HG03354 (cell line): ENCODE data around the gene DDX5.
"Not testable (repeated sequence)": the region's sequence is repeated elsewhere in the genome, so short reads cannot be mapped to it uniquely, and the experiment has no call there.

Experiments used
- ATAC-seq: cut with Tn5 transposase; IDR thresholded peaks from one replicate; pipeline ENCODE4 v1.9.1; 2021; ENCODE audit warnings: mild to moderate bottlenecking; ENCODE audit not compliant: unreplicated experiment, poor library complexity, severe bottlenecking

Gene DDX5

GRCh38 chr17:64496348-64496785 is 9.7 kb downstream of the DDX5 start:
- no peak for ATAC-seq

GRCh38 chr17:64495300-64495699 is 10.8 kb downstream of the DDX5 start:
- not testable (repeated sequence) for ATAC-seq

GRCh38 chr17:64494121-64494520 is 12.0 kb downstream of the DDX5 start:
- ATAC-seq, result no peak

DNA sequence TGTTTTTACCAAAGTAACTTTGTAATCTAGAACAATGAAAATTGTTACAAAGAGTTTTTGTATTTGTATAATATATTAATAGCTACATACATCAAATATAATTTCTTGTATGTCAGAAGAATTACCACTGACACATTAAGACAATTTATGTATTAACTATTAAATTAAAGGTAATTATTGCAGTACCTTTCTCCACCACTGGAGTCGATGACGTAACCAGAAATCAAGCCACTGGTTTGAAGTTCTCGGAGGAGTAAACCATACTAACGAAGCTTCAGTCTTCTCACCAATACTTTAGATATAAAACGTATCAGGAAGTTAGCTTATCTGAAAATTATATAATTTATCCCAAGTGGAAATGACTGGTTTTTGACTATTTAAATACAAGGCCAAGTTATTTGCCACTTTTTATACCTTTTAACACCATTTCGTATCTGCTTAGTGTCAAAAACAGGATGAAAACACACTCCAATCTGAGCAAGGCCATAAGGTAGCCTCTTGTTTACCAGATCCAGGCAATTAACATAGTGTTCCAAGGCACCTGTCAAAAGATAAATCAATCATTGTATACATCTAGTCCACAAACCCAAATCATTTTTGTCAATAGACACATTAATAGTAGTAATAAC is 13.5 kb downstream of the DDX5 start:
- no peak for ATAC-seq

DNA sequence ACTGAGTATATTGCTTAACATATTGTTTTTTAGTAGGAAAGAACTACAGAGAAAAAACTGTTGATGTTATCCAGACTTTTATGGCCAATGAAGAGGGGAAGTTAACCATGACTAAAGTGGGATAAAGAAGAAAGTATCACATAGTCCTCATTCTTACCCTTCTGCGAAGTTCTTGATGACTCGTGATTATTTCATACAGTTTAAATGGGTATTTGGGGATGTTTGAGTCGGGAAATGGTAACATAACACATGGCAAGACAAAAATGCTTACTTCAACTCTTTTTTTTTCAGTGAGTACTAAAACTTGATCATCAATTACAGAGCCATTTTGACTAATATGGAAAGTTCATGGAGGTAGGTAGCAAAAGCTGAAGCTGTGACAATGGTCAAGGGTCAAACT is 14.1 kb downstream of the DDX5 start:
- no peak for ATAC-seq

DNA sequence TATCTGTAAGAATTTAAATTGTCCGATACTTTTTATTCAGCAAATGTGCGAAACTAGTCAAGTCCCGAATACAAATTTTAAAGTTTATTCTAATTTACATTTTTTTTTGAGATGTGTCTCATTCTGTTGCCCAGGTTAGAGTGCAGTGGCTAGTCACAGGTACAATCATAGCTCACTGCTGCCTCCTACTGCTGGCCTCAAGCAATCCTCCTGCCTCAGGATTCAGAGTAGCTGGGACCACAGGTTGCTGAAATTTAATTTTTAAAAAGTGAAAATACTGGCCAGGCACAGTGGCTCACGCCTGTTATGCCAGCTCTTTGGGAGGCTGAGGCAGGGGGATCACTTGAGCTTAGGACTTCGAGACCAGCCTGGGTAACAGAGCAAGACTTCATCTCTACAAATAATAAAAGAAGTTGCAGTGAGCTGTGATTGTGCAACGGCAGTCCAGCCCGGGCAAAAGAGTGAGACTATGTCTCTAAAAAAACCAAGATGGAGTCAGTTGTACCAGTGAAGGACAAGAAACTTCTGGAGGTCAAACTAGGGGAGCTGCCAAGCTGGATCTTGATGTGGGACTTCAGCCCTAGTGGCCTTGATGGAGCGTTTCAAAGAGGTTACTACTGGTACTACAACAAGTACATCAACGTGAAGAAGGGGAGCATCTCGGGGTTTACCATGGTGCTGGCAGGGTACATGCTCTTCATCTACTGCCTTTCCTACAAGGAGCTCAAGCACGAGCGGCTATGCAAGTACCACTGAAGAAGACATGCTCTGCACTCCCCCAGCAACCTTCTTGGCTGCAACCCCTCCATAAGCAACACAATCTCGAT is 14.8 kb downstream of the DDX5 start:
- ATAC-seq, result no peak

- ATAC-seq, result no peak
These were observed 17.8 kb downstream of the DDX5 start for GRCh38 chr17:64488301-64488700.

DNA sequence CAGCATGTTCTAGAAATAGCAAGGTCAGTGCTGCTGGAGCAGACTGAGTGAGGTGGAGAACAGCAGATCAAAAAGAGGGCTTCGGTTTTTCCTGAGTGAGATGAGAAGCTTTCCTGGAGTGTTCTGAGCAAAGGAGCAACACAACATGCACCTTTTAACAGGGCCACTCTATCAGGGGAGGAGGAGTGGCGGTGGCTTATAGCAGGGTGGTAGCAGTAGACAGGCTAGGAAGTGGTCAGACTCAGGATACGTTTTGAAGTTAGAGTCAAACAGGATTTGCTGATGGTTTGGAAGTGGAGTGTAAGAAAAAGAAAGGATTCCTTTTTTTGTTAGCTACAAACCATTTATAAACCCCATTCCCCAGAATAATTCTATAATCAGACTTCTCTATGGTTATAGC is 21.7 kb downstream of the DDX5 start:
- ATAC-seq, result no peak

- ATAC-seq, result no peak
These were observed 25.1 kb downstream of the DDX5 start for GRCh38 chr17:64480951-64481350.

DNA sequence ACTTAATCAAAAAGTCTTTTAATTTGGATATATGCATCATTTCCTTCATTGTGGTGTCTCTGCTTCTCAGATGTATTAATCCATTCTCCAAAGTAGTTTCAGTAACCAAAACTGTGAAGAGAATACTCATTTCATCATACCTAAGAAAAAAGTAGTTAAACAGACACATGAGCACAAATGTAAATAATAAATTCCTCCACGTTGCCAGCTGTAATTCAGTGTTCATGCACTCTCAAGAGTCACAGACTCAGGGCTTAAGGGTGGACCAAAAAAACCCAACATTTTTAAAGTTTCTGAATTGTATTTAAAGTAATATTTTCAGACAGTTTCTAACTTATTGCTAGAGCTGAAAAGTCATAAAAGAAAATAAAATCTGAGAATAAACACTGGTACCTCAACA is 28.2 kb downstream of the DDX5 start:
- no peak for ATAC-seq

DNA sequence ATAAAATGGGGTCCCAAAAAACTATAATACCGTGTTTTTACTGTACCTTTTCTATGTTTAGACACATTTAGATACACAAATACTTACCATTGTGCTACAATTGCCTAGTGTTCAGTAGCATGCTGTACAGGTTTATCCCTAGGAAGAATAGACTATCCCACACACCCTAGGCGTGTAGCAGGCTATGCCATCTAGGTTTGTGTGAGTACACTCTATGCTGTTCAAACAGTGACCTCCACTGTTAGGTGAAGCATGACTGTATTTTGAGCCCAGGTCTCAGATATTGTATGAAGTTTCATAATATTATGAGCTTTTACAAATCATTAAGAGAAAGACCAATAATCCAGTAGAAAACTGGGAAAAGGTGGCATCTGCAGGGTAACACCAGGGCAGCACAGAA is 33.5 kb downstream of the DDX5 start:
- ATAC-seq, result no peak

DNA sequence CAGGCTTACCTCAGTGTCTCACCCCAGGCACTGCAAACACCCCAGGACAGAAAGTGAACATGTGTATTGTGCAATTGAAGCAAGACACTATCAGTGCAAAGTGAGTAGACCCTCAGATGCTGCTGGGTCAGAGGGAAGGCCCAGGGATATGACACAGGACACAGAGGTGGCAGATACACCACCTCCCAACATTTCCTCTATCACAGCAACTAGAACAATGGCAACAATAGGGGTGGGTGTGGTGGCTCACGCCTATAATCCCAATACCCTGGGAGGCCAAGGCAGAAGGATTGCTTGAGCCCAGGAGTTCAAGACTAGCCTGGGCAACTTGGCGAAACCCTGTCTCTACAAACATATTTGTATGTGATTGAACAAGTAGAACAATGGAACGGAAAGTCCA is 34.6 kb downstream of the DDX5 start:
- no peak for ATAC-seq

DNA sequence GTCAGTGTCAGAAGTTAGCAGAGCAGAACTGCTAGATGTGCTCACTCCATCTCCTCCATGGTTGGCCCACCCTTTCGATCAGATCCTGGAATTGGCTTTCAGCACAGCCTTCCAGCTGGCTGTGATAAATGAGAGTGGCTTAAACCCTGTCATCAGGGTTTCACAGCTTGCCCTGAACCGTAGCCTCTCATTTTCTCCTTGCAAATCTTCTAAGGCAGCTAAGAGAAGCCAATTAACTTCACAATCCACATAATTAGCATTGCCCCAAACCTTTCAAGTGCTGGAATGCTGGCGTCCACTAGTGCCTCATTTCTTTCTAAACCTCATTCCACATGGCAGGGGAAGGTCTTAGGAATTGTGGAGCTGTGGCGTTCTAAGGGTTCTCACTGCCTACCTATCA is 35.5 kb downstream of the DDX5 start:
- ATAC-seq, result no peak

DNA sequence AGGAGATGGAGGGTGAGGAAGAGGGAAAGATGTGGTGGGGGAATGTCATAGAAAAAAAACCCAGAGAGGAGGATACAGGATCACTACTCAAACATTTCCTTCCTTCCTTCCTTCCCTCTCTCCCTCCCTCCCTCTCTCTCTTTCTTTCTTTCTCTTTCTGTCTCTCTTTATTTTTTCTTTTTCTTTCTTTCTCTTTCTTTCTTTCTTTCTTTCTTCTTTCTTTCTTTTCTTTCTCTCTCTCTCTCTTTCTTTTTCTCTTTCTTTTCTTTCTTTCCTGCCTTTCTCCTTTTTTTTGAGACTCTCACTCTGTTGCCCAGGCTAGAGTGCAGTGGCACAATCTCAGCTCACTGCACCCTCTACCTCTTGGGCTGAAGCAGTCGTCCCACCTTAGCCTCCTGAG is 39.3 kb downstream of the DDX5 start:
- ATAC-seq, result not testable (repeated sequence)

DNA sequence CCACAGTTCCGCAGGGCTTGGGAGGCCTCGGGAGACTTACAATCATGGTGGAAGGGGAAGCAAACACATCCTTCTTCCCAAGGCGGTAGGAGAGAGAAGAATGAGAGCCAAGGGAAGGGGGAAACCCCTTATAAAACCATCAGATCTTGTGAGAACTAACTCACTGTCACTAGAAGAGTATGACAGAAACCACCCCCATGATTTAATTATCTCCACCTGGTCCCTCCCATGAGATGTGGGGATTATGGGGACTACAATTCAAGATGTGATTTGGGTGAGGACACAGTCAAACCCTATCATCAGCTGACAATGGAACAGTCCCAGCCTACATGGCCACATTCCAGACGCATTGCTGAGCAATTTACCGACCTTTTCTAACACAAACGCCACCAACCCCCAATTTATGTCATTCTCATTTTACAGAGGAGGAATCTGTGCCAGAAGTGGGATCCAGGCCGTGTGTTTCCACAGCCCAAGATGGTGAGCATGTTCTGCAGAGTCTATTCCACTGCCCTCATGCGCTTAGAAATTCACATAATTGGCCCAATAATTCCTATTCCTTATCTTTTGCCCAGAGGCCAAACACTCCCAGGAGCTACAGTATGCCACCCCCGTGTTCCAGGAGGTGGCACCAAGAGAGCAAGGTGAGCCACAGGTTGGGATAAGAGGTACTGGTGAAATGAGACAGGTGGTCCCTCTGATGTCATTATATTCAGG is 39.9 kb downstream of the DDX5 start:
- no peak for ATAC-seq

DNA sequence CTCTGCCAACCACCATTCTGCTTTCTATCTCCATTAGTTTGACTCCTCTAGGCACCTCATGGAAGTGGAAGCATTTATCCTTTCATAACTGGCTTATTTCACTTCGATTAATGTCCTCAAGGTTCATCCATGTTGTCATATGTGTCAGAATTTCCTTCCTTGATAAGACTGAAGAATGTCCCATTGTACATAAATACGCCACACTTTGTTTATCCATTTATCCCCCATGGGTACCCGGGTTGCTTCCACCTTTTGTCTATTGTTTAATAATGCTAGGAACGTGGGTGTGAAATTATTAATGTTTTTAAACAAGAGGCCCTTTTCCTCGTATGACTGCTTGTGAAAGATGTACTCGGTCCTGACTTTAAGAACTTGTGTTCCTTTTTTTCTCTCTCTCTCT is 44.3 kb downstream of the DDX5 start:
- ATAC-seq, result no peak

DNA sequence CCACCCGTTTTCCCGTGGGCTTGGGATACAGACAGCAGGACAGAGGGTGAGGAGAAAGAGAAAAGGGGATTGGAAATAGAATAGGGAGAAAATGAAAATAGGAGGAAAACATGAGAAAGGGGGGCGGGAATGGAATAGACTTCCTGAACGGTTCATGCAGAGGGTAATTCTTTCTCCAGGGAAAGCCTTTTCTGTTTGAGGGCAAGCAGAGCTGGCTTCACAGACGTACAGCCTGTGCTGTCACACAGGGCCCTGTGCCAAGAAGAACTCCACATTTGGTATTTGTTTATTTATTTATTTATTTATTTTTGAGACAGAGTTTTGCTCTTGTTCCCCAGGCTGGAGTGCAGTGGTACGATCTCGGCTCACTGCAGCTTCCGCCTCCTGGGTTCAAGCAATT is 45.1 kb downstream of the DDX5 start:
- no peak for ATAC-seq

DNA sequence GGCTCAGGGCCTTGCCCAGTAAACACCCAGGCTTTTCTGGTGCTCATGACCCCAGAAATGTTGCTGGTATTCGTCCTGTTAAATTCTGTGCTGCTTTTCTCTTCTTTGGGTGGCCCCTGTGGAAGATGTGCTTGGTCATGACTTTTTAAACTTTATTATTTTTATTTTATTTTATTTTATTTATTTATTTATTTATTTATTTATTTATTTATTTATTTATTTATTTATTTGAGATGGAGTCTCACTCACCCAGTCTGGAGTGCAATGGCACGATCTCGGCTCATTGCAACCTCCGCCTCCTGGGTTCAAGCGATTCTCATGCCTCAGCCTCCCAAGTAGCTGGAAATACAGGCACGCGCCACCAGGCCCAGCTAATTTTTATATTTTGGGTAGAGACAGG is 46.3 kb downstream of the DDX5 start:
- ATAC-seq, result not testable (repeated sequence)

DNA sequence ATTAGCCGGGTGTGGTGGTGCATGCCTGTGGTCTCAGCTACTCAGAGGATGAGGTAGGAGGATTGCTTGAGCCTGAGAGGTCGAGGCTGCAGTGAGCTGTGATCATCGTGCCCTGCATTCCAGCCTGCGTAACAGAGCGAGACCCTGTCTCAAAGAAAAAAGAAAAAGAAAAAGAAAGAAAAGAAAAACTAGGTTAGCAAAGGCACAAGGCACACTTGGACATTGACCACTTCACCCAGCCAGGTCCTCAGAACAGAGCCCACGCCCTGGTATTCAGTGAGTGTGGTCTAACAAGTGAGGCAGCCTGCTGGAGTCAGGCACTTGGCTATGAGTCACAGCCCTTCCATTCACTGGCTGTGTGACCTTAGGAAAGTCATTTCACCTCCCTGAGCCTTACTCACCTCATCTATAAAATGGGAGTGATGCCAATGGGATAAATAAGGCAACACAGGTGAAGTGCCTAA is 46.8 kb downstream of the DDX5 start:
- no peak for ATAC-seq

DNA sequence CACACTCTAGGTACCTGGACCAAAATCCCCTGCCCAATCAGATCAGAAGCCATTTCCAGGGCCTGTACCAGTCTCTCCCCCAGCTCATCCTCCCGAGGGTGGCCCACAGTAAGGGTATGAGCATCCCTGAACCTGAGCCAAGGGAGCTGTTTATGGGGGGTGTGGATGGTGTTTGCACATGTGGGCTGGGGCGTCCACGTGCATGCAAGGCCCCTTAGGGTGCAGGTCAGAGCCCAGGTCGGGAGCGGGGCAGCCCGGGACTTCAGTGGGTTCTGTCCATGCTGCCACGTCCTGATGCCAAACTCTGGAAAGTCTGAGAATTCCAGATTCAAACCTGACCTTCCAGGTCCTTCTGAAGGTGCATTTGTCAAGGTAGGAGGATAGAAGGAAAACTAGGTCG is 47.3 kb downstream of the DDX5 start:
- no peak for ATAC-seq

DNA sequence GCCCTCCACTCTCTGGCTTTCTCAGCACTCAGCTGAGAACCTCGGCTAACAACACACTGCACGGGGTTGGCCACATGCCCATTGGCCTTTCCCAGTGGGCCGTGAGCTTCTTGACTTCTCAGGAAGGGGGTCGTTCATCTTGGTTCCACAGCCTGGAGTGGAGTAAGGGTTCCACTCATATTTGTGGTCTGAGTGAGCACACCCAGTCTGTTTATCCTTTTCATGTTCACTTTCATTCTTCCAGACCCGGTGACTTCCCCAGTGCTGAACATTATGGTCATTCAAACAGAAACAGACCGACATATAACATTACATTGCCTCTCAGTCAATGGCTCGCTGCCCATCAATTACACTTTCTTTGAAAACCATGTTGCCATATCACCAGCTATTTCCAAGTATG is 48.9 kb downstream of the DDX5 start:
- no peak for ATAC-seq
